ENCODE data around the gene MBD5. TPM values are rescaled to one million over a fixed set of nuclear protein-coding genes. Genes with fewer than 3 reads are reported as not detected.

MBD5 gene
- total and polyA plus RNA-seq, 3 donors from 2014 or later = 29.0 to 60.3 (median 55.4) TPM

- DNase-seq = no peak
- Histone ChIP-seq H3K4me1 (no peaks in the 10 kb centered on the region), H3K27me3 (no peaks in the 10 kb centered on the region), H3K4me3 (no peak overlapping the region), H3K36me3 (ENCODE audit: low read depth, missing control alignments) (no peaks in the 10 kb centered on the region), H3K9me3 (no peaks in the 10 kb centered on the region), H3K27ac (no peak overlapping the region)
- 83 to 99% methylated on average over 4 to 6 of the region's 6 CpGs for WGBS, 2 donors
- intact Hi-C loops (cut with DNase I; ENCODE audit: low total_unique reads) = no loop called here
- no peak for TF ChIP-seq CTCF (IDR thresholded peaks at IDR 0.05)
- TF ChIP-seq POLR2A (IDR thresholded peaks at IDR 0.05) = no peak
These were observed 236.4 kb downstream of the MBD5 start for GRCh38 chr2:148257276-148257675.

GRCh38 chr2:148258124-148258523 lies 237.2 kb downstream of the MBD5 start:
- intact Hi-C loops (cut with DNase I; ENCODE audit: low total_unique reads) = no loop called here
- no peak overlapping the region for H3K4me3 ChIP-seq
- no peaks in the 10 kb centered on the region for H3K36me3 ChIP-seq (ENCODE audit: low read depth, missing control alignments)
- DNase-seq = no peak
- no peaks in the 10 kb centered on the region for H3K27me3 ChIP-seq
- TF ChIP-seq POLR2A (IDR thresholded peaks at IDR 0.05) (no peak), CTCF (IDR thresholded peaks at IDR 0.05) (no peak)
- WGBS, 2 donors = 78% methylated on average over 10 of the region's 10 CpGs
- H3K4me1 ChIP-seq = no peaks in the 10 kb centered on the region
- no peaks in the 10 kb centered on the region for H3K9me3 ChIP-seq
- no peak overlapping the region for H3K27ac ChIP-seq

- Histone ChIP-seq H3K9me3 (no peaks in the 10 kb centered on the region), H3K36me3 (ENCODE audit: low read depth, missing control alignments) (no peaks in the 10 kb centered on the region), H3K4me3 (no peak overlapping the region), H3K4me1 (no peaks in the 10 kb centered on the region), H3K27me3 (no peaks in the 10 kb centered on the region), H3K27ac (no peak overlapping the region)
- TF ChIP-seq CTCF (IDR thresholded peaks at IDR 0.05) (no peak), POLR2A (IDR thresholded peaks at IDR 0.05) (no peak)
- DNase-seq = no peak
- intact Hi-C loops (cut with DNase I; ENCODE audit: low total_unique reads) = no loop called here
- 93 to 99% methylated on average over 4 to 6 of the region's 6 CpGs for WGBS, 2 donors
These were observed 238.8 kb downstream of the MBD5 start for GRCh38 chr2:148259674-148260073.

- TF ChIP-seq POLR2A (IDR thresholded peaks at IDR 0.05) = no peak
- no peak for TF ChIP-seq CTCF (IDR thresholded peaks at IDR 0.05)
- Histone ChIP-seq H3K4me3 (no peak overlapping the region), H3K27ac (no peak overlapping the region), H3K4me1 (no peaks in the 10 kb centered on the region), H3K36me3 (ENCODE audit: low read depth, missing control alignments) (no peaks in the 10 kb centered on the region), H3K27me3 (no peaks in the 10 kb centered on the region), H3K9me3 (no peaks in the 10 kb centered on the region)
- intact Hi-C loops (cut with DNase I; ENCODE audit: low total_unique reads) = no loop called here
- WGBS, 2 donors = 100% methylated on average over 2 of the region's 2 CpGs
- DNase-seq = no peak
These were observed 243.0 kb downstream of the MBD5 start for GRCh38 chr2:148263890-148264289.

GRCh38 chr2:148273158-148273691 lies 252.3 kb downstream of the MBD5 start:
- Histone ChIP-seq H3K9me3 (no peaks in the 10 kb centered on the region), H3K27ac (no peak overlapping the region), H3K27me3 (no peaks in the 10 kb centered on the region), H3K36me3 (ENCODE audit: low read depth, missing control alignments) (no peaks in the 10 kb centered on the region), H3K4me3 (no peak overlapping the region), H3K4me1 (no peaks in the 10 kb centered on the region)
- intact Hi-C loops (cut with DNase I; ENCODE audit: low total_unique reads) = no loop called here
- TF ChIP-seq POLR2A (IDR thresholded peaks at IDR 0.05) (no peak), CTCF (IDR thresholded peaks at IDR 0.05) (no peak)
- no peak for DNase-seq
- 60 to 61% methylated on average over 4 of the region's 4 CpGs for WGBS, 2 donors
